Endothelial cell of umbilical vein (primary cell): ENCODE data around the gene ESRRB.

Experiments
- CTCF ChIP-seq, 2 donors: IDR thresholded peaks; 1 replicate in 1 of 2; 2 replicates in 1 of 2; pipeline ENCODE4 v1.5.1; 2011; ENCODE audit warnings: low read length in 2 of 2, mild to moderate bottlenecking in 2 of 2, moderate library complexity in 2 of 2, control low read depth in 1 of 2, inconsistent platforms in 1 of 2, low read depth in 1 of 2; ENCODE audit not compliant: insufficient read depth in 1 of 2; ENCODE audit errors: extremely low read depth in 1 of 2
- EZH2 ChIP-seq: IDR thresholded peaks from 2 replicates; pipeline ENCODE4 v1.6.1; 2012; ENCODE audit warnings: borderline replicate concordance, low read depth, mild to moderate bottlenecking, moderate library complexity, low read length, inconsistent platforms; ENCODE audit not compliant: severe bottlenecking
- MYC ChIP-seq: IDR thresholded peaks from one replicate; pipeline ENCODE4 v1.6.1; 2011; ENCODE audit warnings: mild to moderate bottlenecking, low read depth, low read length
- POLR2A ChIP-seq: IDR thresholded peaks from 2 replicates; pipeline ENCODE4 v1.6.1; 2012; ENCODE audit warnings: low read depth, mild to moderate bottlenecking, control low read depth, low read length
- POLR2AphosphoS5 ChIP-seq: IDR thresholded peaks from 2 replicates; pipeline ENCODE4 v1.6.1; 2012; ENCODE audit warnings: low read depth, mild to moderate bottlenecking, control low read depth, low read length, moderate library complexity; ENCODE audit not compliant: insufficient read depth
- TF ChIP-seq, protein P1 (sequence below): IDR thresholded peaks from 2 replicates; pipeline ENCODE4 v1.6.1; 2011; ENCODE audit not compliant: insufficient read depth, insufficient read length

DNA sequence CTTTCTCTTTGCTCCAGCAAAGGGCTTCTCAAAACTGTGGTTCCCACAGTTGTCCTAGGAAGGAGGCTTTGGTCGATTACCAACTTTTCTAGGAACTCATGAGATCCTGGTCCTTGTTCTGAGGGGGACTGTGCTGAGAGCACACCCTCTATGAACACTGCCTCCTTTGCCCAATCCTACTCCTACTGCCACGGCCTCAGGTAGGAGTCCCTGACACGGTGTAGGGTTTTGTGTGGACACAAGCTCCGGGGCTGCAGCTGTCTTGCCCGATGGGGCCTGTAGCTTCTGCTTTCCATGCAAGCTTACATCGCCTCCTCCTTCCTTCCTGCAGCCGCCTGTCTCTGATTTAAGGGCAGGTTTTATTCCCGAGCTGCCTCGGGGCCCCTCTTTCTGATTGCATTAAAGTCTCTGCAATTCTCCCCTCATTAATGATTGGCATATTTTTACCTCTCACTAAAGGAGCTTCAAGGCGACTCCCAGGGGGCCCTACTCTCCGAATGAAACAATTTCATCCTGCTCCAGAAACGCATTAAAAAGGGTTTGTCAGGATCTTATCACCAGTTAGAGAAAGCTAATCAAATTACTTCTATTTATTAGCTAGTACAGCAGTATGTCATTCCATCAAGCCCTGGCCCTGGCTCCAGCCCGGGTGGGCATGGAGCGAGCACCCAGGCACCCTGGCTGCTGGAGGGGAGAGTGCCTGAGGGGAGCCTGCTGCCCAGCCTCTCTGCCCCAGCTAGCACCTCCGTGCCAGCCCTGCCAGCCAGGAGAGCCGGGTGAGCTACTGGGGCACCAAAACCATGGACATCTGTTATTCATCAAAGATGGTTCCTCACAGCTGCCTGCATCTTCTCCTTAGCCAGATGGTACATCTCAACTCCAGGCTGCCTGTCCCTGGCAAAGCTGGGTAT lies 38.0 kb upstream of the ESRRB start:
- no peak for TF ChIP-seq CTCF (IDR thresholded peaks at IDR 0.05; ENCODE audit: extremely low read depth in 1 of 2, insufficient read depth in 1 of 2, low read depth in 1 of 2, low read length in 2 of 2)
- no peak for TF ChIP-seq POLR2AphosphoS5
- TF ChIP-seq MYC: no peak
- TF ChIP-seq POLR2A: no peak
- TF ChIP-seq, protein P1, sequence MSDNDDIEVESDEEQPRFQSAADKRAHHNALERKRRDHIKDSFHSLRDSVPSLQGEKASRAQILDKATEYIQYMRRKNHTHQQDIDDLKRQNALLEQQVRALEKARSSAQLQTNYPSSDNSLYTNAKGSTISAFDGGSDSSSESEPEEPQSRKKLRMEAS: no peak
- no peak for TF ChIP-seq EZH2
